ENCODE results near the gene HOXC9.
A peak's percentile ranks its signal among the peaks of the same experiment; 100 is the strongest.

The HOXC9 gene

GRCh38 chr12:53976172-53976822 lies 23.7 kb upstream of the HOXC9 start:
- no peak for DNase-seq (ENCODE audit: low spot score)

GRCh38 chr12:53976823-53977595 lies 23.0 kb upstream of the HOXC9 start:
- DNase-seq (ENCODE audit: low spot score): no peak

- no peak for DNase-seq (ENCODE audit: low spot score)
Measured at GRCh38 chr12:53977596-53978445, 22.1 kb upstream of the HOXC9 start.

GRCh38 chr12:53978477-53979356 lies 21.2 kb upstream of the HOXC9 start:
- DNase-seq (ENCODE audit: low spot score): no peak

- peak; percentile 61 for DNase-seq (ENCODE audit: low spot score)
Measured at GRCh38 chr12:53980104-53980801, 19.7 kb upstream of the HOXC9 start.

- no peak for DNase-seq (ENCODE audit: low spot score)
Measured at GRCh38 chr12:53980802-53981496, 19.0 kb upstream of the HOXC9 start.

- DNase-seq (ENCODE audit: low spot score): no peak
Measured at GRCh38 chr12:53981634-53982565, 18.1 kb upstream of the HOXC9 start.

GRCh38 chr12:53982648-53983567 lies 17.1 kb upstream of the HOXC9 start:
- DNase-seq (ENCODE audit: low spot score): no peak

GRCh38 chr12:53983568-53983949 lies 16.4 kb upstream of the HOXC9 start:
- DNase-seq (ENCODE audit: low spot score): no peak

GRCh38 chr12:53983950-53984572 lies 15.9 kb upstream of the HOXC9 start:
- DNase-seq (ENCODE audit: low spot score): no peak

GRCh38 chr12:53984901-53985691 lies 14.9 kb upstream of the HOXC9 start, which contains the start of gene HOXC10:
Gene HOXC10, plus strand, starts transcription at chr12:53985146. Its CDS starts 114 bp downstream, at chr12:53985260.
- DNase-seq (ENCODE audit: low spot score): peak; percentile 98

GRCh38 chr12:53985692-53985993 lies 14.3 kb upstream of the HOXC9 start:
- no peak for DNase-seq (ENCODE audit: low spot score)

- DNase-seq (ENCODE audit: low spot score): peak; percentile 69
Measured at GRCh38 chr12:53985994-53986685, 13.8 kb upstream of the HOXC9 start.

GRCh38 chr12:53986686-53987483 lies 13.1 kb upstream of the HOXC9 start:
- DNase-seq (ENCODE audit: low spot score): no peak

GRCh38 chr12:53987787-53988230 lies 12.2 kb upstream of the HOXC9 start:
- no peak for DNase-seq (ENCODE audit: low spot score)
